OCI-LY7 (cell line): ENCODE results near the gene C11orf42. TPM values are rescaled to one million over a fixed set of nuclear protein-coding genes. Genes with fewer than 3 reads are reported as not detected.

Source experiments
- BruUV-seq: library from RNA; stranded (reverse); fragments of 400-500 nt; replicated peaks from 2 replicates; lab custom pipeline; 2021; lab: Mats Ljungman, UMichigan
- CTCF ChIA-PET: fragments of 300-600 bp; sonication (Branson Sonifier 250); formaldehyde crosslinking; loops from one replicate; lab custom pipeline; 2022; ENCODE audit warnings: antibody characterized with exemption; ENCODE audit not compliant: unreplicated experiment; lab: Charles Lee
- POLR2A ChIA-PET: fragments of 300-600 bp; sonication (Branson Sonifier 250); formaldehyde crosslinking; loops from one replicate; lab custom pipeline; 2022; ENCODE audit warnings: antibody characterized with exemption; lab: Charles Lee
- DNase-seq: peaks from one replicate; pipeline ENCODE4 v3.0.0-alpha.2; 2015; ENCODE audit warnings: low spot score
- H2AFZ ChIP-seq: fragments of 200-600 bp; sonication (generic), shearing (Covaris generic); 2 replicates; pipeline ENCODE4 v1.6.1; 2014; ENCODE audit warnings: mild to moderate bottlenecking, antibody characterized with exemption, low read length, moderate library complexity
- H3K27ac ChIP-seq: fragments of 200-600 bp; sonication (generic); 2 replicates; pipeline ENCODE4 v1.5.1; 2014; ENCODE audit warnings: mixed run types, low read depth, mild to moderate bottlenecking, moderate library complexity, low read length, inconsistent platforms; ENCODE audit not compliant: poor library complexity, severe bottlenecking
- H3K36me3 ChIP-seq: fragments of 200-600 bp; sonication (generic); 2 replicates; pipeline ENCODE4 v1.6.1; 2014; ENCODE audit warnings: mild to moderate bottlenecking, antibody characterized with exemption, low read length, moderate library complexity, mixed read lengths; ENCODE audit not compliant: insufficient read depth
- H3K4me1 ChIP-seq: fragments of 200-600 bp; sonication (generic); 2 replicates; pipeline ENCODE4 v1.5.1; 2014; ENCODE audit warnings: mild to moderate bottlenecking, low read length; ENCODE audit not compliant: insufficient read depth, poor library complexity, severe bottlenecking
- H3K4me2 ChIP-seq: fragments of 200-600 bp; sonication (generic); 2 replicates; pipeline ENCODE4 v1.6.1; 2014; ENCODE audit warnings: mild to moderate bottlenecking, low read length
- H3K4me3 ChIP-seq: fragments of 200-600 bp; sonication (generic); 2 replicates; pipeline ENCODE4 v1.5.1; 2014; ENCODE audit warnings: mild to moderate bottlenecking, low read depth, low read length; ENCODE audit not compliant: poor library complexity, severe bottlenecking
- H3K79me2 ChIP-seq: fragments of 200-600 bp; sonication (generic); 2 replicates; pipeline ENCODE4 v1.6.1; 2016; ENCODE audit warnings: low read depth, mild to moderate bottlenecking, low read length, moderate library complexity, mixed read lengths; ENCODE audit not compliant: insufficient read depth
- H3K9me2 ChIP-seq: fragments of 200-600 bp; sonication (generic); 2 replicates; pipeline ENCODE4 v1.6.1; 2016; ENCODE audit warnings: mild to moderate bottlenecking, low read length, mixed read lengths; ENCODE audit not compliant: insufficient read depth
- H3K9me3 ChIP-seq: fragments of 200-600 bp; sonication (generic); 2 replicates; pipeline ENCODE4 v1.6.1; 2014; ENCODE audit warnings: mild to moderate bottlenecking, mixed run types, low read length, mixed read lengths
- H4K20me1 ChIP-seq: fragments of 200-600 bp; sonication (generic); 2 replicates; pipeline ENCODE4 v1.6.1; 2014; ENCODE audit warnings: mild to moderate bottlenecking, antibody characterized with exemption, low read length, moderate library complexity, mixed read lengths; ENCODE audit not compliant: insufficient read depth
- EZH2phosphoT487 ChIP-seq: fragments of 200-600 bp; sonication (generic); IDR thresholded peaks from 2 replicates; pipeline ENCODE4 v1.6.1; 2018; ENCODE audit warnings: low read depth, borderline replicate concordance, mild to moderate bottlenecking, mixed run types, antibody characterized with exemption, low read length, moderate library complexity, mixed read lengths
- intact Hi-C: fragments of 100-400 bp; cut with micrococcal nuclease; formaldehyde crosslinking; loops from one replicate; pipeline ENCODE4 v1.10.0; 2022; ENCODE audit not compliant: unreplicated experiment
- total RNA-seq, 2 experiments: library from RNA; depleted of rRNA in 1 of 2; stranded (reverse); fragments of >200 nt in 1 of 2; shearing (Covaris generic) in 1 of 2; gene quantifications; 2 replicates each; pipeline ENCODE4 v1.2.3, GENCODE V29; 2014 to 2022
- TF ChIP-seq, protein P1 (sequence below): fragments of 200-600 bp; sonication (generic); conservative IDR thresholded peaks from 2 replicates; pipeline ENCODE4 v1.5.1; 2014; ENCODE audit warnings: mild to moderate bottlenecking, antibody characterized with exemption, low read length, moderate library complexity, mixed read lengths

Gene C11orf42
- total RNA-seq, 2 experiments from 2014 or later = not detected

DNA sequence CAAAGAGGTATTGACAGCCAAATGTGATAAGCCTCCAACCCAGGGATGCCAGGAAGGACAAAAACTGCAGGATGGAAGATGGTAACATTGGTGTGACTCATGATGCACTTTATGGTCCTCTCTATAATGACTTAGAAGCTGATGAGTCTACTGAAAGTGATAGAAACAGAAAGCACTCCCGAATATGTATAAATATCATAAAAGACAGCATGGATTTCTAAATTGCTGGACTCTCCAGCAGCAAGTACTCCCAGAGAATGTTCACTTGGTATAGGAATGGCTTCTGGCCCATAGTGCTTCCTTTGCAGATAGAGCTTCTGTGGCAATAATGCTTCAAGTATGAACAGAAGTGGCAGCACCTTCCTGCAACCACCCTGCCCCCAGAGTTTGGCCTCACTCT lies 35.1 kb upstream of the C11orf42 start, which contains the start of gene OR52B2:
TSS of gene OR52B2 (minus strand) at position 101 of the 400 bp plus-strand sequence. CDS start at position 101, 0 bp downstream.
- no peak within 1 kb of the TSS for H3K4me3 ChIP-seq
- H3K9me3 ChIP-seq = 0 out of 2 replicates have a peak, but pooled peaks cover 2% of the 10 kb centered on the region
- no peak within 1 kb of the TSS for H3K27ac ChIP-seq
- no peak within 1 kb of the TSS for H2AFZ ChIP-seq
- ChIA-PET POLR2A (no interaction called here), CTCF (no interaction called here)
- H3K36me3 ChIP-seq = no peaks in the 10 kb centered on the region
- TF ChIP-seq EZH2phosphoT487 = no peak
- TF ChIP-seq, protein P1, sequence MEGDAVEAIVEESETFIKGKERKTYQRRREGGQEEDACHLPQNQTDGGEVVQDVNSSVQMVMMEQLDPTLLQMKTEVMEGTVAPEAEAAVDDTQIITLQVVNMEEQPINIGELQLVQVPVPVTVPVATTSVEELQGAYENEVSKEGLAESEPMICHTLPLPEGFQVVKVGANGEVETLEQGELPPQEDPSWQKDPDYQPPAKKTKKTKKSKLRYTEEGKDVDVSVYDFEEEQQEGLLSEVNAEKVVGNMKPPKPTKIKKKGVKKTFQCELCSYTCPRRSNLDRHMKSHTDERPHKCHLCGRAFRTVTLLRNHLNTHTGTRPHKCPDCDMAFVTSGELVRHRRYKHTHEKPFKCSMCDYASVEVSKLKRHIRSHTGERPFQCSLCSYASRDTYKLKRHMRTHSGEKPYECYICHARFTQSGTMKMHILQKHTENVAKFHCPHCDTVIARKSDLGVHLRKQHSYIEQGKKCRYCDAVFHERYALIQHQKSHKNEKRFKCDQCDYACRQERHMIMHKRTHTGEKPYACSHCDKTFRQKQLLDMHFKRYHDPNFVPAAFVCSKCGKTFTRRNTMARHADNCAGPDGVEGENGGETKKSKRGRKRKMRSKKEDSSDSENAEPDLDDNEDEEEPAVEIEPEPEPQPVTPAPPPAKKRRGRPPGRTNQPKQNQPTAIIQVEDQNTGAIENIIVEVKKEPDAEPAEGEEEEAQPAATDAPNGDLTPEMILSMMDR = no peak
- H3K4me1 ChIP-seq = no peaks in the 10 kb centered on the region
- H3K9me2 ChIP-seq = no peaks in the 10 kb centered on the region
- H4K20me1 ChIP-seq = no peaks in the 10 kb centered on the region
- no peaks in the 10 kb centered on the region for H3K79me2 ChIP-seq
- H3K4me2 ChIP-seq = no peak within 1 kb of the TSS
- DNase-seq = no peak
- no TSS peak for BruUV-seq
- intact Hi-C loops = no loop called here

DNA sequence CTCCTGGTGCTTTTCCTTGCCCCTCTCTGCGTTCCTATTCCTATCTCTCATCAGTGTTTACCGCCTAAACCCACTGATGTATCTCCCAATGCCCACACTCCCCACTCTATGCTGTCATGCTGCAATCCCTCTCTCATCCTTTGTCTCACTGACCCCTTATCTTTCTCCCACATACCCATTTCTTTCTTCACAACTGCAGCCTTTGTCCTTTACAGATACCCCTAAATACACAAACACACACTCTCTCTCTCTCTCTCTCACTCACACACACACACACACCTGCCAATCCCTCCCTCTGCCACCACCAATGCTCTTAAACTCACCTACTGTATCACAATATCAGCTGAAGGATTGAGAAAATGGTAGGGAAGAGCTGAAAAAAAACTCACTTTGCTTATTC lies 29.9 kb upstream of the C11orf42 start:
- Histone ChIP-seq H3K36me3 (no peaks in the 10 kb centered on the region), H2AFZ (no peak overlapping the region), H4K20me1 (no peaks in the 10 kb centered on the region), H3K4me2 (no peak overlapping the region), H3K4me1 (no peaks in the 10 kb centered on the region), H3K79me2 (no peaks in the 10 kb centered on the region), H3K27ac (no peak overlapping the region), H3K9me3 (no peaks in the 10 kb centered on the region), H3K4me3 (no peak overlapping the region), H3K9me2 (no peaks in the 10 kb centered on the region)
- CTCF ChIA-PET = no interaction called here
- TF ChIP-seq, protein P1 = no peak
- no peak for TF ChIP-seq EZH2phosphoT487
- POLR2A ChIA-PET = interaction anchor here (0.6 kb wide), 1 partner anchor 1454 kb away, joined by 3 read pairs; no protein-coding TSS in a partner anchor
- intact Hi-C loops = no loop called here
- no TSS peak for BruUV-seq
- DNase-seq = no peak

DNA sequence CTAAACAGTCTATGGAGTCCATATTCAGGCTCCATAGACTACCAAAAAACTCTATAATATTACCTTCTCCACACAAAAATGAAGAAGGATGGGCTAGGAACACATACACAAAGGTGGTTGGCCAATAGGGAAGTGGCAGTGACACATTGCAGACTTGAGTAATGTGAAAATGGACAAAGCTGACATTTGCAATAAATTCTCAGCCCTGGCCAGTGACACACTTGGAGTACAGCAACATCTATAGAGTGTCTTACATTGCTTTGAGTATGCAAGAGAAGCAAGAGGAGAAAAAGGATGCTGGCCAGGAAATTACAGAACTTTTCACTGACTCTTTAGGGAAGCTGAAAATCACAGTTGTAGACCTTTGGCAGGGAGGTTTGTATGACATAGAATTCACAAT lies 13.6 kb upstream of the C11orf42 start:
- Histone ChIP-seq H2AFZ (no peak overlapping the region), H3K4me1 (no peaks in the 10 kb centered on the region), H3K9me3 (no peaks in the 10 kb centered on the region), H3K4me3 (no peak overlapping the region), H3K36me3 (no peaks in the 10 kb centered on the region), H3K4me2 (no peak overlapping the region), H3K9me2 (no peaks in the 10 kb centered on the region), H3K27ac (no peak overlapping the region), H4K20me1 (no peaks in the 10 kb centered on the region), H3K79me2 (no peaks in the 10 kb centered on the region)
- TF ChIP-seq, protein P1 = no peak
- no peak for TF ChIP-seq EZH2phosphoT487
- POLR2A ChIA-PET = interaction anchor here (0.5 to 1.1 kb wide), 4 partner anchors 12 to 1792 kb away, joined by 3 read pairs; no protein-coding TSS in a partner anchor
- no peak for DNase-seq
- intact Hi-C loops = no loop called here
- no TSS peak for BruUV-seq
- CTCF ChIA-PET = no interaction called here
